ENCODE results near the gene SCAMP5.
A peak's percentile ranks its signal among the peaks of the same experiment; 100 is the strongest.

SCAMP5 gene

GRCh38 chr15:74978077-74978476, 17.3 kb upstream of the SCAMP5 start:
- DNase-seq, result no peak

GRCh38 chr15:74978503-74978902, 16.9 kb upstream of the SCAMP5 start:
- DNase-seq, result no peak

- DNase-seq, result no peak
Measured at GRCh38 chr15:74982183-74982582, 13.2 kb upstream of the SCAMP5 start.

- DNase-seq, result no peak
Measured at GRCh38 chr15:74983725-74984231, 11.6 kb upstream of the SCAMP5 start.

GRCh38 chr15:74988007-74988800, 7.2 kb upstream of the SCAMP5 start:
- no peak for DNase-seq

- DNase-seq, result no peak
Measured at GRCh38 chr15:74989527-74989926, 5.8 kb upstream of the SCAMP5 start.

GRCh38 chr15:74992619-74993018, 2.7 kb upstream of the SCAMP5 start:
- DNase-seq, result no peak

GRCh38 chr15:74994236-74994635, 1.1 kb upstream of the SCAMP5 start:
- DNase-seq, result no peak

GRCh38 chr15:74994685-74995084, 678 bp upstream of the SCAMP5 start:
- DNase-seq, result no peak

- no peak for DNase-seq
Measured at GRCh38 chr15:74995779-74996765, 709 bp downstream of the SCAMP5 start.

GRCh38 chr15:74997141-74997540, 1.8 kb downstream of the SCAMP5 start:
- no peak for DNase-seq

GRCh38 chr15:74997543-74997942, 2.2 kb downstream of the SCAMP5 start:
- DNase-seq, result no peak

GRCh38 chr15:75001310-75001709, 5.9 kb downstream of the SCAMP5 start:
- no peak for DNase-seq

GRCh38 chr15:75002398-75002797, 7.0 kb downstream of the SCAMP5 start:
- DNase-seq, result no peak

- no peak for DNase-seq
Measured at GRCh38 chr15:75007216-75007615, 11.9 kb downstream of the SCAMP5 start.

- DNase-seq, result no peak
Measured at GRCh38 chr15:75008221-75008625, 12.9 kb downstream of the SCAMP5 start.

GRCh38 chr15:75008629-75009326, 13.4 kb downstream of the SCAMP5 start:
- no peak for DNase-seq

- DNase-seq, result no peak
Measured at GRCh38 chr15:75016431-75016830, 21.1 kb downstream of the SCAMP5 start.

- no peak for DNase-seq
Measured at GRCh38 chr15:75019916-75020315, 24.6 kb downstream of the SCAMP5 start.

GRCh38 chr15:75021341-75021740, 26.0 kb downstream of the SCAMP5 start:
- no peak for DNase-seq

GRCh38 chr15:75022783-75023180, 27.4 kb downstream of the SCAMP5 start:
- DNase-seq, result no peak

- peak; percentile 98 for DNase-seq
Measured at GRCh38 chr15:75023181-75023871, 28.0 kb downstream of the SCAMP5 start, which contains the start of gene PPCDC. TSS of gene PPCDC (plus strand) at chr15:75023590. CDS start at chr15:75028319, 4,729 bp downstream.
